Effector memory CD8-positive, alpha-beta T cell (primary cell): ENCODE data around the gene KLHL18.

Experiments
- ATAC-seq: fragments of 150-1000 bp; cut with Tn5 transposase; replicated peaks from 2 replicates; pipeline ENCODE4 v1.10.0; 2021; ENCODE audit warnings: mild to moderate bottlenecking, moderate library complexity
- DNase-seq, 3 experiments: peaks; one replicate each; pipeline ENCODE4 v3.0.0; 2021
- H3K27ac Mint-ChIP-seq, 2 donors: one replicate each; pipeline ENCODE4 v1.8.0; 2022; ENCODE audit warnings: mild to moderate bottlenecking in 2 of 2, mixed read lengths in 2 of 2, moderate library complexity in 2 of 2
- H3K27me3 Mint-ChIP-seq, 2 donors: one replicate each; pipeline ENCODE4 v1.8.0; 2022; ENCODE audit warnings: mixed read lengths in 2 of 2
- H3K36me3 Mint-ChIP-seq: one replicate; pipeline ENCODE4 v1.8.0; 2022; ENCODE audit warnings: mild to moderate bottlenecking, moderate library complexity, mixed read lengths; ENCODE audit not compliant: insufficient read depth
- H3K4me1 Mint-ChIP-seq, 2 donors: one replicate each; pipeline ENCODE4 v1.8.0; 2022; ENCODE audit warnings: low read depth in 2 of 2, mixed read lengths in 2 of 2
- H3K4me3 Mint-ChIP-seq, 2 donors: one replicate each; pipeline ENCODE4 v1.8.0; 2022; ENCODE audit warnings: mild to moderate bottlenecking in 2 of 2, mixed read lengths in 2 of 2, moderate library complexity in 2 of 2
- H3K9me3 Mint-ChIP-seq, 2 donors: one replicate each; pipeline ENCODE4 v1.8.0; 2022; ENCODE audit warnings: mixed read lengths in 2 of 2

Gene KLHL18

GRCh38 chr3:47260605-47261004 is 22.1 kb upstream of the KLHL18 start:
- Mint-ChIP-seq H3K4me3 (no peak overlapping the region), H3K36me3 (peaks cover 3% of the 10 kb centered on the region), H3K4me1 (no peaks in the 10 kb centered on the region), H3K9me3 (no peaks in the 10 kb centered on the region), H3K27ac (no peak overlapping the region), H3K27me3 (no peaks in the 10 kb centered on the region)
- ATAC-seq (no peak), DNase-seq (no peak)

GRCh38 chr3:47261301-47261700 is 21.4 kb upstream of the KLHL18 start:
- no peaks in the 10 kb centered on the region for H3K4me1 Mint-ChIP-seq
- no peak overlapping the region for H3K4me3 Mint-ChIP-seq
- H3K9me3 Mint-ChIP-seq, result no peaks in the 10 kb centered on the region
- no peak overlapping the region for H3K27ac Mint-ChIP-seq
- H3K36me3 Mint-ChIP-seq, result peaks cover 3% of the 10 kb centered on the region
- no peaks in the 10 kb centered on the region for H3K27me3 Mint-ChIP-seq
- DNase-seq (no peak), ATAC-seq (no peak)

- peaks cover 4% of the 10 kb centered on the region in 2 donors for H3K4me1 Mint-ChIP-seq
- H3K27ac Mint-ChIP-seq, result no peak overlapping the region
- H3K4me3 Mint-ChIP-seq, result no peak overlapping the region
- no peaks in the 10 kb centered on the region for H3K9me3 Mint-ChIP-seq
- H3K36me3 Mint-ChIP-seq, result peaks cover 3% of the 10 kb centered on the region
- ATAC-seq (no peak), DNase-seq (no peak)
- H3K27me3 Mint-ChIP-seq, result no peaks in the 10 kb centered on the region
Measured at GRCh38 chr3:47265008-47265407, 17.7 kb upstream of the KLHL18 start.

- peaks cover 4% of the 10 kb centered on the region in 2 donors for H3K4me1 Mint-ChIP-seq
- H3K27me3 Mint-ChIP-seq, result no peaks in the 10 kb centered on the region
- DNase-seq, result no peak
- no peak overlapping the region for H3K4me3 Mint-ChIP-seq
- H3K9me3 Mint-ChIP-seq, result no peaks in the 10 kb centered on the region
- H3K27ac Mint-ChIP-seq, result peak overlapping the region in 1 of 2 donors; percentile 23
- ATAC-seq, result no peak
- peaks cover 6% of the 10 kb centered on the region for H3K36me3 Mint-ChIP-seq
Measured at GRCh38 chr3:47265725-47266428, 16.9 kb upstream of the KLHL18 start.

GRCh38 chr3:47266709-47267489 is 15.8 kb upstream of the KLHL18 start:
- Mint-ChIP-seq H3K36me3 (peaks cover 7% of the 10 kb centered on the region), H3K27ac (peak overlapping the region; percentile 23 to 44), H3K4me1 (peaks cover 4% of the 10 kb centered on the region in 2 donors), H3K4me3 (no peak overlapping the region), H3K27me3 (no peaks in the 10 kb centered on the region), H3K9me3 (no peaks in the 10 kb centered on the region)
- DNase-seq (no peak), ATAC-seq (peak; percentile 55)

- peaks cover 4% of the 10 kb centered on the region in 2 donors for H3K4me1 Mint-ChIP-seq
- H3K9me3 Mint-ChIP-seq, result no peaks in the 10 kb centered on the region
- DNase-seq (no peak), ATAC-seq (no peak)
- H3K27ac Mint-ChIP-seq, result peak overlapping the region in 1 of 2 donors; percentile 44
- H3K27me3 Mint-ChIP-seq, result no peaks in the 10 kb centered on the region
- no peak overlapping the region for H3K4me3 Mint-ChIP-seq
- H3K36me3 Mint-ChIP-seq, result peaks cover 7% of the 10 kb centered on the region
Measured at GRCh38 chr3:47267490-47267824, 15.3 kb upstream of the KLHL18 start.

GRCh38 chr3:47270526-47270925 is 12.2 kb upstream of the KLHL18 start:
- Mint-ChIP-seq H3K4me1 (peaks cover 4% of the 10 kb centered on the region in 2 donors), H3K27me3 (no peaks in the 10 kb centered on the region), H3K36me3 (peaks cover 8% of the 10 kb centered on the region), H3K4me3 (no peak overlapping the region), H3K9me3 (no peaks in the 10 kb centered on the region), H3K27ac (no peak overlapping the region)
- DNase-seq, result no peak
- ATAC-seq, result no peak

GRCh38 chr3:47273564-47273963 is 9.2 kb upstream of the KLHL18 start:
- ATAC-seq, result no peak
- peaks cover 8% of the 10 kb centered on the region for H3K36me3 Mint-ChIP-seq
- no peak overlapping the region for H3K4me3 Mint-ChIP-seq
- H3K9me3 Mint-ChIP-seq, result no peaks in the 10 kb centered on the region
- no peaks in the 10 kb centered on the region for H3K27me3 Mint-ChIP-seq
- DNase-seq, result no peak
- H3K4me1 Mint-ChIP-seq, result no peaks in the 10 kb centered on the region
- no peak overlapping the region for H3K27ac Mint-ChIP-seq

GRCh38 chr3:47274652-47275051 is 8.1 kb upstream of the KLHL18 start:
- Mint-ChIP-seq H3K27me3 (no peaks in the 10 kb centered on the region), H3K4me3 (no peak overlapping the region), H3K27ac (no peak overlapping the region), H3K36me3 (peaks cover 10% of the 10 kb centered on the region), H3K9me3 (no peaks in the 10 kb centered on the region), H3K4me1 (no peaks in the 10 kb centered on the region)
- DNase-seq, result no peak
- ATAC-seq, result no peak

- H3K4me3 Mint-ChIP-seq, result no peak overlapping the region
- peaks cover 17% of the 10 kb centered on the region for H3K36me3 Mint-ChIP-seq
- no peak for ATAC-seq
- no peaks in the 10 kb centered on the region for H3K27me3 Mint-ChIP-seq
- H3K4me1 Mint-ChIP-seq, result peaks cover 0 to 2% of the 10 kb centered on the region in 2 donors
- no peaks in the 10 kb centered on the region for H3K9me3 Mint-ChIP-seq
- no peak for DNase-seq
- H3K27ac Mint-ChIP-seq, result no peak overlapping the region
Measured at GRCh38 chr3:47276558-47276957, 6.2 kb upstream of the KLHL18 start.

- Mint-ChIP-seq H3K9me3 (no peaks in the 10 kb centered on the region), H3K27me3 (no peaks in the 10 kb centered on the region), H3K27ac (no peak overlapping the region), H3K4me1 (peaks cover 24 to 26% of the 10 kb centered on the region in 2 donors), H3K36me3 (peaks cover 42% of the 10 kb centered on the region), H3K4me3 (no peak overlapping the region)
- DNase-seq (no peak), ATAC-seq (no peak)
Measured at GRCh38 chr3:47280519-47280918, 2.2 kb upstream of the KLHL18 start.

- Mint-ChIP-seq H3K4me1 (peaks cover 32 to 34% of the 10 kb centered on the region in 2 donors), H3K36me3 (peaks cover 48% of the 10 kb centered on the region), H3K27me3 (no peaks in the 10 kb centered on the region), H3K4me3 (peak overlapping the region; percentile 96 to 98), H3K9me3 (no peaks in the 10 kb centered on the region), H3K27ac (peak overlapping the region; percentile 98 to 99)
- DNase-seq (peak in 2 of 3 experiments; percentile 18 to 28), ATAC-seq (peak; percentile 3)
Measured at GRCh38 chr3:47283193-47283537, 421 bp downstream of the KLHL18 start.

GRCh38 chr3:47283591-47284364 is 1.0 kb downstream of the KLHL18 start:
- no peaks in the 10 kb centered on the region for H3K27me3 Mint-ChIP-seq
- H3K4me3 Mint-ChIP-seq, result peak overlapping the region; percentile 96 to 98
- H3K27ac Mint-ChIP-seq, result peak overlapping the region; percentile 98 to 99
- H3K9me3 Mint-ChIP-seq, result no peaks in the 10 kb centered on the region
- H3K4me1 Mint-ChIP-seq, result peaks cover 32 to 36% of the 10 kb centered on the region in 2 donors
- peaks cover 52% of the 10 kb centered on the region for H3K36me3 Mint-ChIP-seq
- DNase-seq (peak in 1 of 3 experiments; percentile 5), ATAC-seq (no peak)
